ENCODE data around the gene FAM167B.

Gene FAM167B

DNA sequence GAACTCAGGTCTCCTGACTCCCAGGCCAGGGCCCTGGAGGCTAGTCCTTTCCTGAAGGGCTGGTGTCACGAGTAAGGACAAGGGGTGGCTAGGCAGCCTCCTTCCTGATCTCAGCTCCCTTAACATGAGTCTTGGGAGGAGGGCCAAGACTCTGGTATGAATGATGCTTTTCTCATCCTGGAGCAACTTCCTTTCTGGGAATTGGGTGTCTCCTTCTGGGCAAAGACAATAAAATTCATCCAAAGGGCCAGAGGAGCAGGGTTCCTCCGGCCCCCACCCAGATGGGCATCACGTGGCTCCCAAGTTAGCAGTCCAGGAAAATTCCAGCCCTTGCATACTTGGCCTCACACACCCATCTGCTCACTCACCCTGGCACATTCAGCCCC, at the start of gene FAM167B:
FAM167B (plus strand) TSS at position 335 of the 386 bp plus-strand sequence. CDS start 200 bp downstream, outside the sequence.
- no peak for DNase-seq

DNA sequence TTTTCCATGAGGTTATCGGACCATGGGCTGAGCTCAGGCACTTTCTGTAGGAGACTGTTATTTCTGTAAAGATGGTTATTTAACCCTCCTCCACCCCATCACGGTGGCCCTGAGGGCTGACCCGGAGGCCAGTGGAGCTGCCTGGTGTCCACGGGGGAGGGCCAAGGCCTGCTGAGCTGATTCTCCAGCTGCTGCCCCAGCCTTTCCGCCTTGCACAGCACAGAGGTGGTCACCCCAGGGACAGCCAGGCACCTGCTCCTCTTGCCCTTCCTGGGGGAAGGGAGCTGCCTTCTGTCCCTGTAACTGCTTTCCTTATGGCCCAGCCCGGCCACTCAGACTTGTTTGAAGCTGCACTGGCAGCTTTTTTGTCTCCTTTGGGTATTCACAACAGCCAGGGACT, 49.2 kb upstream of the FAM167B start:
- no peak for DNase-seq

DNA sequence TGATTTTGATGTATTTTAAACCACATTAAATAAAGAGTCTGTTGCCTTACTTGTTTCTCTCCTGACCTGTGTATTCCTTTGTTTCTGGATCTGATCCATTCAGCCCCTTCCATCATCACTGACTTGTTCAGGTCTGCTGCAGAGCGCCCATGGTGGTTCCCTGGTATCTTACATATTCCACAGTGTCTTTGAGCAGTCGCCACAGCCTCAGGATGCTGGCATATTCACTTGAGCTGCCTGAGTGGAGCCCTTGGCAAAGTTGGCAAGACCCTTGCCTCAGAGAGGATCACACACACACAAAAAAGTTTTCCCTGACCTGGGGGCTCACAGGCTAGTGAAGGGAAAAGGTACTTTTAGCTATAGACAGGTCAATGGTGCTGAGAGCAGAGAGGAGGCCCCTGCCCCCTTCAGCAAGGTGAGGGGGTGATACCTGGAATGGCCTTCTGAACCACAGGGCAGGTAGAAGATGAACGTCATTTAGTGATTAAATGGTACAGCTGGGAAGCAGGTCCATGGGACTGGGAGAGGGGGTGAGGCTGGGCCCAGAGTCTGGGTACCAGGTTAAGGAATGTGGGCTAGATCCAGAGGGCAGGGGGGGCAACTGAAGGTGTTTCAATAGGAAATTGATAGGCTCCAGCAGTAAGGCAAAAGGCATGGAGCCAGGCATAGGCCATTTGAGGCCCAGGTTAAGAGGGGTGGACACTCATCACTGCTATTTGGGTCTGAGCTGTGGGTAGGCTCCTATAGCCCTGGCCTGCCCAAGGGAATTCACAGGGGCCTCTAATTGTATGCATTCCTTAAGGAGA, 48.6 kb upstream of the FAM167B start:
- DNase-seq: no peak

DNA sequence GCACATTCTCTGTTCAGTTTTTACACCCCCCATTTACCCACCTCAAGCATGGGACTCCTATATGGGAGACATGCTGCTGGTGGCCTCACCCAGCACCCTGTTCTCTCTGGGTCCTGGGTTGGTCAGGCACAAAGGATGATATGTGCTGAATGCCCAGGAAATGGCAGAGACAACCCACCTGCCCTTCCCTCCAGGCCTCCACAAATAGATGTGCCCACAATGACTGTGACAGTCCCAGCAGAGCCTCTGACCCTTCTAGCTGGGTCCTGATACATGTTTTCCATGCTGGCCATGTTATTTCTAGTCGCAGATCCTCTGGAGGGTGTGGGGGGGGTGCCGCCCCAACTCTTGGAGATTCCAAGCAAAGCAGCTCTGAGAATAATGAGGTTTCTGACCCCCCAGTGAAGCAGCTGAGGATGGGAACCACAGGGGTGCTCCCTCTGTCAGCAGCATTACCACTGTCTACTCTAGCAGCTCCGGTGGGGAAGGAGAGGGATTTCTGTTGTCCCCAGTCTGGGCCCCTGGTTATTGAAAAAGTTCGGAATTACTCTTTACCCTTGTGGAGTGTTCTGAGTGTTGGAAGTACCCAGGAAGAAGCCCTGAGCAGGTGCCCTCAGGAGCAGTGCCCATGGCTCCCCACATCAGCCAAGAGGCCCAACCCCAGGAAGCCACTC, 47.8 kb upstream of the FAM167B start:
- no peak for DNase-seq

DNA sequence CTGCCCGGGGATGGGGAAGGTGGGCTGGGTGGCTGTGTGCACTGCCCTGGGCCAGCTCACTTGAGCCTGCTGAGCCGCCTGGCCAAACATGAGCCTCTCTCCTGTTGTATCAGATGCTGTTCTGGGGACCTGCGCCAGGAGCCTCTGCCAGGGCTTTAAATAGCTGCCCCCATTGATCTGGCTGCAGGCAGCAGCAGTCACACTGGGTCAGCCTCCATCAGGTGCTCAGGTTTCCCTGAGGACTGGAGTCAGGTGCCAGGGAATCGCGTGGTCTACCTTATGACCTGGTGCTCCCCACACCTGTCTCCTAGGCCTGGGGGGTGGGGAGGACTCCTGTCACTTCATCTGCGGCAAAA, 47.3 kb upstream of the FAM167B start:
- DNase-seq: no peak

DNA sequence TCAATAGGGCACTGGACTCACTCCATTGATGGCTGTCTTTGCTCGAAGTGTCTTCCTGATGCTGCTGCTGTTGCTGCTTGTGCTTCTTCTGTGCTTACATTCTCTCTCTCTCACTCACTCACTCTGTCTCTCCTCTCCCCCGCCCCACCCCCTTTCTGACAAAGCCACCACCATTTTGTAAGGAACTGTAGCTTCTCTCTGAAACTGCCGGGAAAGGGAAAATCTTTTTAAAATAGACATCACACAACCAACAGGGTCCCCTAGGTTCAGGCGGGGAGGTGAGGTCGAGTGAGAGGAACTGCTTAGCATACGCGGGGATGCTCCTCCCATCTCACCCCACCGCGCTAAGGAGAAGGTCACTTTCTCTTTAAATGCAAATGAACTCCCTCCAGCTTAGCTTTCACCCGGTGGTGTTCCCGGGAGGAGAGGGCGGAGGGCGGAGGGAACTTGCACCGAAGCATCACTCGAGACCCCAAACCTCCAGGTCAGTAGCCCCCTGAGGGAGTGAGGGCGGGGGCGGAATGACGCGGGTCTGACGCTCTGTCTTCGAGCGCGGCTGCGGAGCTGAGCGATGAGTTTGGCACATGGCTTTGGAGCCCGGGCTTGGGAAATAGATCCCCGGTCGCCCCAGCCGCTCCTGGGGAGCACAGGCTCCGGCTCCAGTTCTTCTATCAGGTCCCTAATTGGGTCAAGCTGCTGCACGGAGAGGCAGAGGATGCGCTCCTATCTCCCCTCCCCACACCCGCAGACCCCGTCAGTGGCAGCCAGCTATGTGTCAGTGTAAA, 46.6 kb upstream of the FAM167B start, which contains the start of gene CCDC28B:
CCDC28B (plus strand) TSS at position 370 of the 785 bp plus-strand sequence. CDS start 1,341 bp downstream, outside the sequence.
- peak; percentile 44 to 46 for DNase-seq

DNA sequence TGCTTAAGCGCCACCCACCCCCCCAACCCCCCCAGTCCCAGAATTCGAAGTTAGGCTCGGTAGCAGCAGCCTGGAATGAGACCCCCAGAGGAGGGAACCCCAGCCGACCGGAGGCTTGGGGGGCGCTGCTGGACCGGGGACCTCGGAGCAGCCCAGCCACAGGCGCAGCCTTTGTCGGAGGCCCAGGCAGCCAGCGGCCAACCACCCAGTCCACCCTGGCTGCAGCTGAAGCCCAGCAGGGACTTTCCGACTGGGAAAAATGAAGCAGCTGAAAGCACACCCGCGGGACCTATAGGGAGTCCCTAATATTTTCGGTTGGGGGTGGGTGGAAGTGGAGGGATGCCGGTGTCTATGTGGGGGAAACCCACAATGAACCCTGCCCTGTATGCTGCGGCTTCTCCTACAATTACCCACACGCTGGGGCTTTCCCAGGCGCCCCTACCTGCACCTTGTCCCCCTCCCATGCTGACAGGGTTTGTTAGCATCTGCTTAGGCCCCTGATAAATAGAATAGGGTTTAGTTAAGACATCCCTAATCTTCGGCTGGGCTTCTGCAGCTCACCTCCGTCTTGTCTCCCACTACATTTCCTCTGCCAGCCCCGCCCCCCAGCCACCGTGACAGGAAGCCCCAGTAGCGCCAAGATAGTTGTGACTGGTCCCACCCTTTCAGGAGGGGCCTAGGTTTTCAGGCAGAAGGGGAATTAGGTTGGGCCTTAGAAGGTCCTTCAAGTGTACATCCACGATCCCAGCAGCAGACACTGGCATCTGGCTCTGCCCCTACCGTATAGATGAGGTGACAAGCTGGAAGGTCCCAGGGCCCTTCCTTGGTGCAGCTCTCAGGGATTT, 45.8 kb upstream of the FAM167B start:
- DNase-seq: peak; percentile 72 to 73

DNA sequence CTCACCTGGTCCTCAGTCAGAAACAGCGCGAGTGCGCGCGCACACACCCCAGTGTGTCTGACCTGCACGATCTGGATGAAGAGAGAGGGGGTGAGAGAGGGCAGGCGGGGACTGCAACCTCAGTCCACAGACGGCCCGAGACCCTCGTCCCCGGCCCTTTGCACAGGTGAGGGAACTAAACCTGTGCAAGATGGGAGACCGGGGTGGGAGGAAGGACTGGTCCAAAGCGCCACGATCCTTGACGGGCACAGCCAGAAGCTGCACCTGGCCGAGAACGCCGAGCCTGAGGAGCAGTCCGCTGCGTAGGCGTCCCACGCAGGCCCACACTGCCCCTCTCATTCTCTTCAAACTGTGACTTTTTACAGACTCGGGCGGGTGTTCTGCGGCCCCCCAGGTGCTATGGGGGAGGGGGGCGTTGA, 42.1 kb upstream of the FAM167B start:
- no peak for DNase-seq

DNA sequence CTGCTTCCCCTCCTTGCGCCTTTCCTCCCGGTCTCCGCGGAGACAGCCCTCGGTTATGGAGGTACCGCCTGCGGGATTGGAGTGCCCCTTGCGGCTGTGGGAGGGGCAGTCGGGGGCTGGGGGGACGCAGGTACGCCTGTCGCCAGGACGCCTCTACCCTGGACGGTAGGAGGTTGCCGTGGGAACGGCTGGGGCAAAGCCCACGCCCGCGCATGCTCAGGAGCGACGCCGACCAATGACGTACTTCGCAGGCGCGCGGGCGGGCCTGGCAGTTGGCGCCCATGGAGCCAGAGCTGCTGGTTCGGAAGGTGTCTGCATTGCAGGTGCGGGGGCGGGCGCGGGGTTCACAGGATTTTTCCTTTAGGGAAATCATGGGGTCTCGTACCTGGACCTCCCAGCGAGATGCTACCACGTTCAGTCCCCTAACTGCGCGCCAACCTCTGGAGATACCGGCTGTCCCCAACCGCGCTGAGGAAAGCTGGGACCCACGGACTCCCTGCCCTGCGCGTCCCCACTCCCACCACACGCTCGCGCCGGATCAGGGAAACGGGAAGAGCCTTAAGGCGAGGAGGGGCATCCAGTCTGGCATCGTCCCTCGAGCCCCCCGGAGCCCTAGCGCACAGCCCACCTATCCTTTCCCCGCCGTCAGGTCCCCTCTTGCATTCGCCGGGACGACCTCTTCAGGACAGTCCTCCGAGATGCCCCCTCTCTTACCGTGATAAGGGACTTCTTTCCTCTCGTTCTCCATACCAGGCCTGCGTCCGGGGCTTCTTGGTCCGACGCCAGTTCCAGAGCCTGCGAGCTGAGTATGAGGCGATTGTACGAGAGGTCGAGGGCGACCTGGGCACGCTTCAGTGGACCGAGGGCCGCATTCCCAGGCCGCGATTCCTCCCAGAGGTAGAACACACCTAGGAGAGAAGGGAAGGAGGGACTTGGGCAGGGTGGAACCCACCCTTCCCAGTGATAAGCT, 41.3 kb upstream of the FAM167B start, which contains the start of gene IQCC:
IQCC (plus strand) TSS at position 271 of the 970 bp plus-strand sequence; CDS start at position 282, 11 bp downstream.
- peak; percentile 82 to 85 for DNase-seq

DNA sequence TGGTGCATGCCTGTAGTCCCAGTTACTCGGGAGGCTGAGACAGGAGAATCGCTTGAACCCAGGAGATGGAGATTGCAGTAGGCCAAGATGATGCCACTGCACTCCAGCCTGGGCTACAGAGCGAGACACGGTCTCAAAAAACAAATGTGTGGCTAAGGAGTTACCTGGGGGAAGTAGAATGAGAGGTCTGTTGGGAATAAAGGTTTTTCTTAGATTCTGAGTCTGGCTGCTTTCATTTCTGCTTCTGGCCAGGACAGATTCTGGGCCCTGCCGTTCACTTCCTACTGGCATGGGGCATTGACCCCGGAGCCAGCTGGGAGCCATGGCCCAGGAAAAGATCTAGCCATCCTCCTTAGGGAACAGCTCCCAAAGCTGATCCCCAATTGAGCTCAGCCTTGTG, 38.6 kb upstream of the FAM167B start:
- no peak for DNase-seq

DNA sequence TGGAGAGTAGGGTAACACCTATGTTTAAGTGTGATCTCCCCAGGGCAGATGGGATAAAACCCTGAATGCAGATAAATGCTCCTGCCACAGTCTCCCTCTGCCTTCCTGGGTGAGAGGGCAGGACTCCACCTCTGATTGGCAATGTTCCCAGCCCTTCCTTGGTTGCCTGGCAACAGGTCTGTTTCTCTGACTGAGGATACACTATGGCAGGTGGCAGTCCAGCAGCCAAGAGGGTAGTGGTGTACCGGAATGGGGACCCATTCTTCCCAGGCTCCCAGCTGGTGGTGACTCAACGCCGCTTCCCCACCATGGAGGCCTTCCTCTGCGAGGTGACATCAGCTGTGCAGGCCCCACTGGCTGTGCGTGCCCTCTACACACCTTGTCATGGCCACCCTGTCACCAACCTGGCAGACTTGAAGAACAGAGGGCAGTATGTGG, 38.1 kb upstream of the FAM167B start, which contains the start of gene DCDC2B:
DCDC2B (plus strand) TSS at position 199 of the 438 bp plus-strand sequence; CDS start at position 204, 5 bp downstream.
- DNase-seq: no peak

DNA sequence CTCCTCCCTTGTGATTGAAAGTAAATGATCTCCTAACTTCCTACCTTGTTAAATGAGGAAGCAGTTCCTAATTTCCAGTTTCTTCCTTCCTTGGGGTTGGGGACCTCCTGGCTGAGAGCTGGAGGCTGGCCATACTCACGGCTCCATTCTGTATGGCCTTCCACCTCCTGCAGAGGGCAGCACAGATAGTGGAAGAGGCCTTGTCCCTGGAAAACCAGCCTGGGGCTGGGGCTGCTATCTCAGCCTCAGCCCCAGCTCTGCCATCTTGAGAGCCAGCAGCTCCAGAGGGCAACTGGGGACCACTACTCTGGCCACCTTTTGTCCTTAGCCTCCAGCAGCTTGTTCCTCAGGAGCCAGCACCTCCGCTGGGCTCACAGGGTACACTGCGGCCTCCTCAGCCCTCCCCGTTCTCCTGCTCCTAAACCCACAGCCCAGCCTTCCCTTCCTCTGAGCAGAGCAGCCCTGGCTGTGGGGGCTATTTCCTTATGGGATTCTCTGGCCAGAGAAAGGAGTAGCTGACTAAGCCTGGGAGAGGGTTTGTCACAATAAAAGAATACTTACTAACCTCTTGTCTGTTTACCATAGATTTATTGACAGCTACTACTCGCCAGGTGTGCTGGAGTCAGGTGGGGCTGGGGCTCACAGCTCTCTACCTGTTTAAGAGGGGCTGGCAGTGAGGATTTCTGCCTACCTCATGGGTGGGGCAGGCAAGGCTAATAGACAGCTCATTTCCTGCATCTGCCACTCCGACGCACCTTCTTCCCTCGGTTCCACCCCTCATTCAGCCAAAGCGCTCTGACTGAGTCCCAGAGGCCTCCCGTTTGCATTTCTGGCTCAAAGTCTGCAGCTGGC, 31.2 kb upstream of the FAM167B start:
- peak; percentile 54 for DNase-seq

DNA sequence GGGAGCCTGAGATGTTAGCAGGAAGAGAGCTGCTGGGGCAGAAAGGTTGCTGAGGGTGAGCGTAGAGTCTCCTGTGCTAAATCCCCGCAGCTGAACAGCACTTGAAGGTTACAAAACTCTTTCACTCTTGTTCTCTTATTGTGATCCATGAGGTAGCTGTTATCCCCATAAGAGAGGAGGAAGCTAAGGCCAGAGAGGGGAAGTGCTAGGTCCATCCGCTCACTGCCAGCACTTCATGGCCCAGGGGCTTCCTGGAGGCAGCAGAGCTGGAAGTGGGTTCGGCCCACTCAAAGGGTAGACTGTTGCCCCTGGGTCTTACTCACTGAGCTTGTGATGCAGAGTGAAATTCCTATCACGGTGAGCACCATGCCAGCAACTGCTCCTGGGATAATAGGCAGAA, 30.5 kb upstream of the FAM167B start:
- no peak for DNase-seq

DNA sequence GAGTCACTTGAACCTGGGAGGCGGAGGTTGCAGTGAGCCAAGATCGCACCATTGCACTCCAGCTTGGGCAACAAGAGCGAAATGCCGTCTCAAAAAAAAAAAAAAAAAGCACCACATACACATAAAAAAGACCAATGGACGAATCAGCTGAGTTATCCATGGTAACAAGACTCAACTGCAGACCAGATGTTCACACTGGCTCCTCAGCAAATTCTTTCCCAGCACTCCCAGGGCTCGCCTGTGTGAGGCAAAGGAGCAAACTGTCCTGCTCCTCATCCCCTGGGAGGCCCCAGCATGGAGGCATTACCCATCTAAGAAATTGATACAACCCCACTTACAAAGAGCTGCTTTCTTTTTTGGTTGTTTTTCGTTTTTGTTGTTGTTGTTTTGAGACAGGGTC, 28.0 kb upstream of the FAM167B start:
- no peak for DNase-seq

DNA sequence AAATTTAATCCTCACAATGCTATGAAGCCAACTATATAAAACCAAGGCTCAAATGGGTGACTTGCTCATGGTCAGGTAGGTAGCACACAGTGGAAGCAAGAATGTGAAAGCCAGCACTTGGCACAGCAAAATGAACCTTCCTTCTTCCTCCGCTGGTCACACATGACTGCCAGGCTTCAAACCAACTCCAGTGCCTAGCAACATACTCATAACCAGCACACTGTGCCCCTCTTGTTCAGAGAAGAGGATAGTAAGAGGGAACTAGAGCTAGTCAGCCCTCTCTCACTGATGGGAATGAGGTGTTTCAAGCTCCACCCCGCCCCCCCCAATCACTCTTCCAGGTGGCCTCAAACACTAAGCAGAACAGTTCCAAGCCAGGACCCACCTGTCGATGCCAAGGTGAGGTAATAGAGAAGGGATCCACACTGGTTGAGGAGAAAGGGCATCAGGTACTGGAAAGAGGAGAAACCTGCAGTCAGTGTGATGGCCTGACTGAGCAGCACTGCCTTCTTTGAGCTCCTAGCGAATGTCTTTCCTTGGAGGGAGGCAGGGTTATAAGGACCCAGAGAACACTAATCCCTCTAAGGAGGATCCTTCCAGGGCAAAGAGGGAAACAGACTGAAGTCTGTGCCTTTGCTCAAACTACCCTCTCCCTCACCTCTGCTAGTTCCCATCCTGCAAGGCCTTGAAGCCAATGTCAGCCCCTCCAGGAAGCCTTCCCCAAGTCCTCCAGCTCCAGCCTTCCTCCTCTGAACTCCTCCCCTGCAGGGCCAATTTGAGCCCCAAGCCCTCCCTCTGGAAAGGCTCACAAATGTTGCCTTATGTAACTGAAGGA, 26.1 kb upstream of the FAM167B start:
- no peak for DNase-seq

DNA sequence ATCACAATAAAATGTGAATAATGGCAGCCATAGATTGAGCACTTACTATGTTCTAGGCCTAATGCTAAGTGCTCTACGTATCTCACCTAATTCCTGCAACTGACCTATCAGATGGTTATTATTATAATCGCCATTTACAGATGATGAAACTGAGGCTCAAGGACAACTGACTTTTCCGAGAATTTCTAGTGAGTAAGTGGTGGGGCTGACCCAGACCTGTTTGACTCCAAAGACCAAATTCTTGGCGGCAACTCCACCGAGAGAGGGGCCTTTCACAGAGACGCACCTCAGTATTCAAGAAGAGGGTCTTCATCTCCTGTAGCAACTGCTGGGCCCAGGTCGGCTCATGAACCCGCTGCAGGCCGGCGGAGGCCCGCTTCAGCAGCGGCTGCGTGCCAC, 25.4 kb upstream of the FAM167B start:
- DNase-seq: no peak

DNA sequence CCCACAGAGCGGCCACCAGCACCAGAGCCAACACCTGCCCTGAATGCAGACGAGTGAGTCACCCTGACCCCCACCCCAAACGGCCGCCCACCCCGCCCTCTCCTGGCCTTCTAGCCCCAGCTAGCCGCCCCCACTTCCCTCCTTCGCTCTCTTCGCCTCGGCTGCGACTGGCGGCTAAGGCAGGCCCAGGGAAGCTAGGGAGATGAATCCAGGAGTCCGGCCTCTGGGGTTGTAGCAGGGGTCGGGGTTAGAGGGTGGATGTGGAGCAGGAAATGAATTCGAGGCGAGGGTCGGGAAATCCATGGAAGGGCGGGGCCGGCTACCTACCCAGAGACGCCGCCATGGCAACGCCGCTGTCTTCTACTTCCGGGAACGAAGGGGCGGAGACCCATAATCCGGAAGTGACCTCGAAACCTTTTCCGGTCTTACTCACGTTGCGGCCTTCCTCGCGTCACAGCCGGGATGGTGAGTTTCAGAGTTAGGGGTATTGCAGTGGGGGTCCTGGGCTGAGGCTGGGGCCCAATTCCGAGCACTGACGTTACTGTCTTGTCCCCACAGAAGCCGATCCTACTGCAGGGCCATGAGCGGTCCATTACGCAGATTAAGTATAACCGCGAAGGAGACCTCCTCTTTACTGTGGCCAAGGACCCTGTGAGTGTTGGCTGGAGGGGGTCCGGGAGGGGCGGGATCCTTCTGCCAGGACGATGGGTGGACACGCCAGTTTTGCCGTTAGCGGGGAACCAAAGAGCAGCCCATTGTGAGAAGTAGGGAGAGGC, 24.9 kb upstream of the FAM167B start, which contains the start of the genes EIF3I and TMEM234:
EIF3I (plus strand) TSS at position 428 of the 776 bp plus-strand sequence; CDS start at position 463, 35 bp downstream.
TMEM234 (minus strand) TSS at position 374 of the 776 bp plus-strand sequence; CDS start at position 343, 31 bp downstream.
- DNase-seq: peak; percentile 84 to 93

DNA sequence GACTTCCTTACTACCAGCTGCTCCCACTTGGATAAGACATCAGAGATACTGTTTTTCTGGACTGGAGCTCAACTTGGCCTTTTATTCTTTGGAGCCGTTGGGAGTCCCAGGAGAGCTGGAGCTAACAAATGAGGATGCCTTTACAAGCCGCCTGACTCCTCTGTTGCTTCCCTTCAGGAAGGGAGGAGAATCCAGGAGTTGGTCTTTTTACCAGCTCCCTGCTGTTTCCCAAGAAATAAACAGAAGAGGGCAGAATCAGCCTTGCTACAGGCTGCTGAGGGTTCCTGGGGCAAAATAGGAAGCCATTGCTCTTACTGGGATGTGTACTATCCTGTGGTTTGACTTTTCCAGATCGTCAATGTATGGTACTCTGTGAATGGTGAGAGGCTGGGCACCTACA, 23.3 kb upstream of the FAM167B start:
- no peak for DNase-seq

Measured in stimulated activated CD4-positive, alpha-beta T cell treated with anti-CD3 and anti-CD28 coated beads, Interleukin-4, amount 100 ng/mL, for 4 hours (primary cell).